H1 (cell line): Measurements from ENCODE around the gene RAD23A. TPM values are rescaled to one million over a fixed set of nuclear protein-coding genes. Genes with fewer than 3 reads are reported as not detected.

ENCODE experiments used
- CTCF ChIA-PET: fragments of 300-600 bp; sonication (Branson Sonifier 250); formaldehyde crosslinking; loops from one replicate; lab custom pipeline; 2021; ENCODE audit not compliant: partially characterized antibody; lab: Charles Lee
- POLR2A ChIA-PET: fragments of 300-600 bp; sonication (Branson Sonifier 250); formaldehyde crosslinking; loops from one replicate; lab custom pipeline; 2021; ENCODE audit warnings: inconsistent platforms; ENCODE audit not compliant: partially characterized antibody; lab: Charles Lee
- DNase-seq, 2 experiments: peaks; one replicate each; pipeline versions ENCODE4 v3.0.0 to v3.0.0-alpha.2; 2010 to 2022; ENCODE audit warnings: low spot score in 2 of 2, low read depth in 1 of 2, mixed read lengths in 1 of 2
- FAIRE-seq: peaks from 2 replicates; lab custom pipeline; 2011; peaks lifted over from hg19 to GRCh38; lab: Jason Lieb, UNC
- H2AFZ ChIP-seq: 2 replicates; pipeline ENCODE4 v1.8.1; 2012; ENCODE audit warnings: low read length, inconsistent platforms
- H2AK5ac ChIP-seq: 2 replicates; pipeline ENCODE4 v1.6.1; 2013; ENCODE audit warnings: low read depth, low read length
- H2BK120ac ChIP-seq: replicated peaks from 2 replicates; pipeline ENCODE3; 2013; ENCODE audit warnings: low read depth, low read length, inconsistent platforms
- H2BK12ac ChIP-seq: 2 replicates; pipeline ENCODE4 v1.6.1; 2013; ENCODE audit warnings: low read depth, low read length
- H2BK15ac ChIP-seq: 2 replicates; pipeline ENCODE4 v1.6.1; 2013; ENCODE audit warnings: low read length
- H2BK20ac ChIP-seq: 2 replicates; pipeline ENCODE4 v1.6.1; 2013; ENCODE audit warnings: low read length
- H2BK5ac ChIP-seq: 2 replicates; pipeline ENCODE4 v1.6.1; 2013; ENCODE audit warnings: low read depth, low read length
- H3K14ac ChIP-seq: 2 replicates; pipeline ENCODE4 v1.6.1; 2013; ENCODE audit warnings: inconsistent platforms; ENCODE audit not compliant: insufficient read length
- H3K18ac ChIP-seq: 2 replicates; pipeline ENCODE4 v1.6.1; 2013; ENCODE audit warnings: low read length; ENCODE audit errors: extremely low read depth
- H3K23ac ChIP-seq: 2 replicates; pipeline ENCODE4 v1.6.1; 2013; ENCODE audit warnings: inconsistent platforms; ENCODE audit not compliant: insufficient read length
- H3K23me2 ChIP-seq: 2 replicates; pipeline ENCODE4 v1.6.1; 2013; ENCODE audit warnings: low read depth, low read length
- H3K27ac ChIP-seq: 2 replicates; pipeline ENCODE4 v1.6.1; 2011; ENCODE audit warnings: low read depth, low read length, inconsistent platforms
- H3K27me3 ChIP-seq, 4 experiments: replicated peaks in 1 of 4; 1 replicate in 1 of 4; 2 replicates in 3 of 4; pipeline versions ENCODE4 v1.6.1 to v1.8.1; 2011 to 2013; ENCODE audit warnings: low read length in 3 of 4, mild to moderate bottlenecking in 3 of 4, inconsistent platforms in 2 of 4, mixed read lengths in 2 of 4, moderate library complexity in 1 of 4; ENCODE audit not compliant: control insufficient read depth in 3 of 4, insufficient read depth in 3 of 4; ENCODE audit errors: extremely low read depth in 1 of 4
- H3K36me3 ChIP-seq, 4 experiments: 2 replicates each; pipeline versions ENCODE4 v1.6.1 to v1.8.1; 2011 to 2013; ENCODE audit warnings: mild to moderate bottlenecking in 4 of 4, low read length in 3 of 4, moderate library complexity in 2 of 4, control low read depth in 1 of 4, inconsistent platforms in 1 of 4; ENCODE audit not compliant: insufficient read depth in 4 of 4, control insufficient read depth in 2 of 4
- H3K4ac ChIP-seq: replicated peaks from 2 replicates; pipeline ENCODE3; 2013; ENCODE audit warnings: low read length, low read depth, mixed read lengths, inconsistent platforms; ENCODE audit not compliant: insufficient read length
- H3K4me1 ChIP-seq, 4 experiments: replicated peaks in 1 of 4; 1 replicate in 1 of 4; 2 replicates in 3 of 4; pipeline versions ENCODE4 v1.6.1 to v1.8.1; 2011 to 2013; ENCODE audit warnings: low read length in 3 of 4, inconsistent platforms in 2 of 4, mixed read lengths in 1 of 4; ENCODE audit not compliant: insufficient read depth in 4 of 4, control insufficient read depth in 3 of 4
- H3K4me2 ChIP-seq, 2 experiments: 2 replicates each; pipeline versions ENCODE4 v1.6.1 to v1.8.1; 2011 to 2013; ENCODE audit warnings: low read depth in 2 of 2, low read length in 2 of 2, control low read depth in 1 of 2, inconsistent platforms in 1 of 2, mild to moderate bottlenecking in 1 of 2; ENCODE audit not compliant: insufficient read depth in 1 of 2
- H3K4me3 ChIP-seq, 4 experiments: fragments of 200-600, 300-600 bp in 1 of 4; sonication (generic), shearing (Covaris generic), sonication (Bioruptor Twin) in 1 of 4; 2 replicates each; pipeline versions ENCODE4 v1.5.1 to v1.8.1; 2011 to 2016; ENCODE audit warnings: low read length in 4 of 4, low read depth in 3 of 4, control low read depth in 2 of 4, inconsistent platforms in 2 of 4, mild to moderate bottlenecking in 2 of 4, mixed read lengths in 1 of 4, moderate library complexity in 1 of 4; ENCODE audit not compliant: insufficient read depth in 2 of 4; ENCODE audit errors: extremely low read depth in 1 of 4
- H3K56ac ChIP-seq: replicated peaks from 2 replicates; pipeline ENCODE3; 2013; ENCODE audit warnings: low read depth, mild to moderate bottlenecking, mixed read lengths, low read length, inconsistent platforms; ENCODE audit not compliant: insufficient read length
- H3K79me1 ChIP-seq: 2 replicates; pipeline ENCODE4 v1.6.1; 2013; ENCODE audit warnings: low read depth, low read length, control low read depth
- H3K79me2 ChIP-seq, 2 experiments: 2 replicates each; pipeline versions ENCODE4 v1.6.1 to v1.8.1; 2012 to 2013; ENCODE audit warnings: low read length in 2 of 2, mild to moderate bottlenecking in 2 of 2, inconsistent platforms in 1 of 2; ENCODE audit not compliant: insufficient read depth in 2 of 2, control insufficient read depth in 1 of 2
- H3K9ac ChIP-seq, 4 experiments: replicated peaks in 1 of 4; 1 replicate in 1 of 4; 2 replicates in 3 of 4; pipeline versions ENCODE4 v1.6.1 to v1.8.1; 2011 to 2013; ENCODE audit warnings: low read depth in 3 of 4, low read length in 3 of 4, control low read depth in 2 of 4, mild to moderate bottlenecking in 2 of 4, moderate library complexity in 2 of 4, inconsistent platforms in 1 of 4; ENCODE audit errors: extremely low read depth in 1 of 4
- H3K9me3 ChIP-seq, 2 experiments: 2 replicates each; pipeline versions ENCODE4 v1.6.1 to v1.8.1; 2012 to 2013; ENCODE audit warnings: mild to moderate bottlenecking in 2 of 2, moderate library complexity in 2 of 2, control low read depth in 1 of 2, inconsistent platforms in 1 of 2, low read depth in 1 of 2, low read length in 1 of 2, mixed read lengths in 1 of 2; ENCODE audit not compliant: insufficient read depth in 2 of 2
- H4K20me1 ChIP-seq, 2 experiments: replicated peaks in 1 of 2; 2 replicates each; pipeline versions ENCODE3 to v1.8.1; 2011 to 2013; ENCODE audit warnings: inconsistent platforms in 2 of 2, low read length in 2 of 2, mild to moderate bottlenecking in 1 of 2; ENCODE audit not compliant: insufficient read depth in 2 of 2, control insufficient read depth in 1 of 2
- H4K5ac ChIP-seq: 2 replicates; pipeline ENCODE4 v1.6.1; 2013; ENCODE audit warnings: low read length, low read depth, mixed read lengths, inconsistent platforms; ENCODE audit not compliant: insufficient read length
- H4K8ac ChIP-seq: 2 replicates; pipeline ENCODE4 v1.8.0; 2013; ENCODE audit warnings: mild to moderate bottlenecking, moderate library complexity, low read length, inconsistent platforms; ENCODE audit not compliant: insufficient read depth; ENCODE audit errors: extremely low read depth
- H4K91ac ChIP-seq: replicated peaks from 2 replicates; pipeline ENCODE3; 2013; ENCODE audit warnings: low read length, mixed read lengths, inconsistent platforms; ENCODE audit not compliant: insufficient read length
- BRCA1 ChIP-seq: IDR thresholded peaks from 2 replicates; pipeline ENCODE4 v1.6.1; 2012; ENCODE audit warnings: low read depth, low read length, improper control_type of control experiment
- CEBPB ChIP-seq: IDR thresholded peaks from 2 replicates; pipeline ENCODE4 v1.6.1; 2012; ENCODE audit warnings: low read depth, low read length
- EGR1 ChIP-seq: IDR thresholded peaks from 2 replicates; pipeline ENCODE4 v1.6.1; 2011; ENCODE audit warnings: low read depth, low read length, borderline replicate concordance
- FOSL1 ChIP-seq: IDR thresholded peaks from 2 replicates; pipeline ENCODE4 v1.6.1; 2011; ENCODE audit warnings: mild to moderate bottlenecking, low read depth, low read length, moderate library complexity; ENCODE audit not compliant: insufficient read depth
- HDAC6 ChIP-seq: IDR thresholded peaks from one replicate; pipeline ENCODE4 v1.7.1; 2012; ENCODE audit warnings: low read depth, mild to moderate bottlenecking, inconsistent platforms, low read length, moderate library complexity
- PHF8 ChIP-seq: fragments of 200-600 bp; sonication (generic); conservative IDR thresholded peaks from 2 replicates; pipeline ENCODE4 v1.7.1; 2012; ENCODE audit warnings: low read depth, mild to moderate bottlenecking, inconsistent platforms, low read length, moderate library complexity
- RBBP5 ChIP-seq: IDR thresholded peaks from 2 replicates; pipeline ENCODE4 v1.7.1; 2012; ENCODE audit warnings: low read depth, mild to moderate bottlenecking, inconsistent platforms, low read length, moderate library complexity, borderline replicate concordance
- SIX5 ChIP-seq: IDR thresholded peaks from 2 replicates; pipeline ENCODE4 v1.6.1; 2011; ENCODE audit warnings: mild to moderate bottlenecking, low read depth, low read length
- SP4 ChIP-seq: IDR thresholded peaks from 2 replicates; pipeline ENCODE4 v1.6.1; 2012; ENCODE audit warnings: low read length, inconsistent platforms
- SRF ChIP-seq: IDR thresholded peaks from 2 replicates; pipeline ENCODE4 v1.6.1; 2011; ENCODE audit warnings: mild to moderate bottlenecking, low read depth, low read length, moderate library complexity
- TAF1 ChIP-seq: IDR thresholded peaks from 2 replicates; pipeline ENCODE4 v1.6.1; 2011; ENCODE audit warnings: mild to moderate bottlenecking, low read depth, low read length
- TAF7 ChIP-seq: optimal IDR thresholded peaks from 2 replicates; pipeline ENCODE3; 2011; ENCODE audit warnings: low read depth, mild to moderate bottlenecking, inconsistent platforms, low read length, moderate library complexity, borderline replicate concordance
- TEAD4 ChIP-seq: IDR thresholded peaks from 2 replicates; pipeline ENCODE4 v1.6.1; 2012; ENCODE audit warnings: low read depth, low read length, inconsistent platforms, mixed read lengths
- YY1 ChIP-seq: IDR thresholded peaks from 2 replicates; pipeline ENCODE4 v1.6.1; 2011; ENCODE audit warnings: low read depth, mild to moderate bottlenecking, low read length
- WGBS, 2 experiments: shearing (Covaris generic) in 1 of 2; methylation state at CpG; one replicate each; pipeline versions ENCODE4 v1.1.6 to v1.1.7; 2013 to 2015; ENCODE audit warnings: low lambda C conversion rate in 2 of 2, mixed read lengths in 2 of 2, inconsistent platforms in 1 of 2, low coverage in 1 of 2, missing lambda C conversion rate in 1 of 2; ENCODE audit not compliant: insufficient replicate concordance in 2 of 2, insufficient coverage in 1 of 2, insufficient read length in 1 of 2; ENCODE audit errors: extremely low coverage in 1 of 2, missing lambda C conversion rate in 1 of 2; 5-methylcytosine and 5-hydroxymethylcytosine counted together
- polyA plus RNA-seq, 7 experiments: library from polyadenylated mRNA; depleted of rRNA in 3 of 7; stranded (reverse) in 5 of 7; unstranded in 2 of 7; fragments of >200 nt in 5 of 7; fragments of 200-250 nt in 2 of 7; gene quantifications; 1 replicate in 5 of 7; 2 replicates in 1 of 7; 4 replicates in 1 of 7; pipeline versions ENCODE4 v1.2.1 to v1.2.3, GENCODE V29; 2011 to 2013; ENCODE audit warnings: missing spikeins in 2 of 7, mixed read lengths in 2 of 7
- total RNA-seq: library from RNA; stranded (reverse); fragmentation: NEBNext Ultra II Directional; extraction: Animal tissue kit (Norgen Biotek cat#: 25700); gene quantifications from 2 replicates; pipeline ENCODE4 v1.2.1, GENCODE V29; 2021
- TF ChIP-seq, protein P1 (sequence below): IDR thresholded peaks from 2 replicates; pipeline ENCODE4 v1.6.1; 2011; ENCODE audit warnings: low read depth, mild to moderate bottlenecking, low read length; ENCODE audit not compliant: insufficient read depth

RAD23A gene
- total and polyA plus RNA-seq, 2 of the 8 experiments (the other 6 are each of a cell fraction or from before 2014, with no cell fraction given): 40.0 to 76.1 TPM

DNA sequence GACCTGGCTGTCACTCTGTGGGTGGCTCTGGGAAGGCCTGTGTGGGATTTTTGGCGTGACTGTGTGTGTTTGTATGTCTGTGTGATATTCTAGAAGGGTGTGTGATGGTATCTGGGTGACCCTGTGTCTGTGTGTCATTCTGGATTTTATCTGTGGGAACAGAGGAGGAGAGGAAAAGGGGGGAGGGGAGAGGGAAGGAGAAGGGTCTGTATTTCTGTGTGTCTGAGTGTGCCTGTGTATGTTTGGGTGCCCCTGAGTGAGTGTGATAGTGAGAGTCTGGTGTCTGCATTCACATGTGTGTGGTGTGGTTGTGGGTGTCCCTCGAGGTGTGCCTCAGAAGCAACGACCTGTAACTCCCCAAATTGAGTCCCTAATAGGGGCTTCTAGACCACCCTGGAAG, 41.5 kb downstream of the RAD23A start:
- H3K4me1 ChIP-seq: peaks cover 0 to 13% (median 5%) of the 10 kb centered on the region in 4 experiments; a peak in 4 of 7 replicates
- H3K14ac ChIP-seq: no peak overlapping the region
- H3K27ac ChIP-seq: no peak overlapping the region
- no peak overlapping the region for H4K8ac ChIP-seq
- ChIA-PET CTCF (interaction anchor here (1.5 to 16.3 kb wide), 4 partner anchors 72 to 117 kb away, joined by 3 to 431 read pairs (median 44); no protein-coding TSS in a partner anchor), POLR2A (no interaction called here)
- FAIRE-seq: no peak
- no peak overlapping the region for H2BK20ac ChIP-seq
- H3K56ac ChIP-seq: no peak overlapping the region
- DNase-seq: no peak
- H3K36me3 ChIP-seq: no peaks in the 10 kb centered on the region
- H3K4me2 ChIP-seq: no peak overlapping the region
- peaks cover 26% of the 10 kb centered on the region for H3K23me2 ChIP-seq
- H3K18ac ChIP-seq: no peak overlapping the region
- no peak overlapping the region for H4K91ac ChIP-seq
- 74% methylated on average over 3 of the region's 3 CpGs; no CpG with 5 or more reads in 1 of the 2 experiments for WGBS, 2 experiments
- H2AFZ ChIP-seq: no peak overlapping the region
- no peak overlapping the region for H2AK5ac ChIP-seq
- no peak overlapping the region for H3K9ac ChIP-seq
- no peak overlapping the region for H3K23ac ChIP-seq
- H3K27me3 ChIP-seq: peaks cover 2 to 59% (median 52%) of the 10 kb centered on the region in 4 experiments
- no peaks in the 10 kb centered on the region for H3K9me3 ChIP-seq
- H2BK5ac ChIP-seq: no peak overlapping the region
- H4K20me1 ChIP-seq: peaks cover 0 to 26% of the 10 kb centered on the region in 2 experiments
- H2BK15ac ChIP-seq: no peak overlapping the region
- 0 out of 2 replicates have a peak overlapping the region, but pooled peaks have one; percentile 27 for H2BK12ac ChIP-seq
- no peak overlapping the region for H4K5ac ChIP-seq
- H3K4ac ChIP-seq: no peak overlapping the region
- H3K79me1 ChIP-seq: no peaks in the 10 kb centered on the region
- no peak overlapping the region for H3K4me3 ChIP-seq
- no peak overlapping the region for H2BK120ac ChIP-seq
- no peaks in the 10 kb centered on the region for H3K79me2 ChIP-seq
- TF ChIP-seq EGR1 (no peak), PHF8 (no peak), TAF1 (no peak), SP4 (no peak), BRCA1 (no peak), FOSL1 (no peak), SRF (no peak), TEAD4 (no peak), HDAC6 (no peak), RBBP5 (no peak), YY1 (no peak), TAF7 (no peak), CEBPB (no peak), SIX5 (no peak)
- TF ChIP-seq, protein P1, sequence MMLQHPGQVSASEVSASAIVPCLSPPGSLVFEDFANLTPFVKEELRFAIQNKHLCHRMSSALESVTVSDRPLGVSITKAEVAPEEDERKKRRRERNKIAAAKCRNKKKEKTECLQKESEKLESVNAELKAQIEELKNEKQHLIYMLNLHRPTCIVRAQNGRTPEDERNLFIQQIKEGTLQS: no peak
